ENCODE results near the gene OPA1. TPM values are rescaled to one million over a fixed set of nuclear protein-coding genes. Genes with fewer than 3 reads are reported as not detected.

The OPA1 gene
- total RNA-seq, 1 experiment from 2014 or later, result 88.0 TPM

DNA sequence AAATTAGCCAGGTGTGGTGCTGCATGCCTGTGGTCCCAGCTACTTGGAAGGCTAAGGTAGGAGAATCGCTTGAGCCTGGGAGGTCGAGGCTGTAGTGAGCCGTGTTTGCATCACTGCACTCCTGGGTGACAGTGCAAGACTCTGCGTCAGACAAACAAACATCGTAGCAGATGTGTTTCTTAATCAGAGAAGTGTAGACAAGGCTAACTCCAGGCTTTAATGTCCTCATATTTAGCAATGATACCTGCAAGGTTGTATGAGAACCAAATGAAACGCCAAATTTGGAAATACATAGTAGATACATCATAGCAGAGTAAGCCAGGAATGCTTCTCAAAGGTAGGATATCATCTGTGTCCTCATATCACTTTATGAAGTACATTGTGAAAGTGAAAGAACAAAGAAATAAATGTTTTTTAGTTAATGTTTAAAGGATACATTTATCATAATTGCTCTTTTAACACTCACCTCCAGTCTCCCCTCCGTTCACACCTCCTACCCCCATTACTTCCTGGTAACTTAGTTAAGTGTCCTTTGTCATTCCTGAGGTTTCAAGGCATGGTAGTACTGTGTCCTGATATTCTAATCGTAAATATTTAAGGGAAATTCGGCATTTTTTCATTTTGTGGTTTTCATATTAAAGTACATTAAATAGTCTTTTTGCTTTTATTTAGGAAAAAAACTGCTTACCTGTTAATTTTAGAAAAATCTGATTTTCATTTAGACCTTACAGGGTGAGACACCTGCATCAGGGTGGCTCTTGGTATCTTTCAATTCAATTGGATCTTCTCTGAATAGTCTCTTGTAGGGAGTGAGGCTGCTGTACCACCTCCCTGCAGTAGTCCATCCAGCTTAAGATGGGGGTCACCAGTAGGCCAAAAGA, 96.1 kb downstream of the OPA1 start:
- H3K4me1 ChIP-seq, result no peaks in the 10 kb centered on the region
- no peak for DNase-seq
- peaks cover 15% of the 10 kb centered on the region for H3K36me3 ChIP-seq
- H3K9me3 ChIP-seq (replicated peaks), result 0 out of 2 replicates have a peak, but pooled peaks cover 3% of the 10 kb centered on the region
- no peak overlapping the region for H3K4me3 ChIP-seq
- H3K27me3 ChIP-seq, result no peaks in the 10 kb centered on the region
- H3K27ac ChIP-seq, result no peak overlapping the region

- Histone ChIP-seq H3K9me3 (replicated peaks) (no peaks in the 10 kb centered on the region), H3K4me3 (no peak overlapping the region), H3K27ac (no peak overlapping the region), H3K27me3 (no peaks in the 10 kb centered on the region), H3K4me1 (no peaks in the 10 kb centered on the region), H3K36me3 (peaks cover 35% of the 10 kb centered on the region)
- DNase-seq, result no peak
Measured at GRCh38 chr3:193693774-193694173, 100.8 kb downstream of the OPA1 start.

- Histone ChIP-seq H3K36me3 (peaks cover 11% of the 10 kb centered on the region), H3K27ac (no peak overlapping the region), H3K9me3 (replicated peaks) (no peaks in the 10 kb centered on the region), H3K4me3 (no peak overlapping the region), H3K4me1 (no peaks in the 10 kb centered on the region), H3K27me3 (no peaks in the 10 kb centered on the region)
- no peak for DNase-seq
Measured at GRCh38 chr3:193701953-193702635, 109.1 kb downstream of the OPA1 start.

DNA sequence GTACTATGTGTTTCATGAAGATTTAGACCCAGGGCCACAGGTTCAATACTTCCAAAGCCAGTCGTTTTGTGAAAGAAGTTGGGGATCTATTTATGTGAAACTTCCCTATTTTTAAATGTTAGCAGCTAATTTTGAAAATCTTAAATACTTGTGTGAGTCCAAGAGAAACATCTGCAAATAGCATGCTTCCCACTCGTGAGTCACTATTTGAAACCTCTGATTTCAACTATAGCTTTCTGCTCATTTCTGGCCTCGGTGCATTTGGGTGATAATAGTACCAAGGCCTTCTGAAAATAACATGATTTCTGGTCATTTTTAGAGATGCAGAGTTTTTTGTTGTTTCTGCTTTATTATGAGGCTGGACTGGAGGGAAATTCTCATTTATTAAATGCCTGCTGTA, 110.0 kb downstream of the OPA1 start:
- H3K9me3 ChIP-seq (replicated peaks), result no peaks in the 10 kb centered on the region
- H3K4me1 ChIP-seq, result no peaks in the 10 kb centered on the region
- H3K4me3 ChIP-seq, result no peak overlapping the region
- no peak overlapping the region for H3K27ac ChIP-seq
- no peak for DNase-seq
- H3K36me3 ChIP-seq, result peaks cover 6% of the 10 kb centered on the region
- no peaks in the 10 kb centered on the region for H3K27me3 ChIP-seq

DNA sequence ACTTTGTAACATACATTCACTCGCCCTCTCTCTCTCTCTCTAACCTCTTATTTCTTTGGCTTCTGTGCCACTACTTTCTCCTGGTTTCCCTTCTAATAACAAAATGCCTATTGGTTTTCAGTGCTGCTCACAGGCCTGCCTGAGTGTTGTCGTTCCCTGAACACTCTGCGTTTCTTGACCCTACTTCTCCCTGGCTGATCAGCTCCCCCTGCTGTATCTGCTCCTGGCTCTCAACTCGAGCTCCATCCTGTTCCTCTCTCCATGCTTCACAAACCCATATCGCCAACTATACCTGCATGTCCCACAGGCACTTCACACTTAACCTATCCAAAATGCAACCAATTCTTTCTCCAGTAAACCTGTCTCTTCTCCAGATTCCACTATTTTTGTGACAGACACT, 111.4 kb downstream of the OPA1 start:
- no peaks in the 10 kb centered on the region for H3K9me3 ChIP-seq (replicated peaks)
- H3K27me3 ChIP-seq, result no peaks in the 10 kb centered on the region
- no peak overlapping the region for H3K27ac ChIP-seq
- peaks cover 2% of the 10 kb centered on the region; the same call in 1 of the 2 replicates for H3K36me3 ChIP-seq
- no peak for DNase-seq
- no peak overlapping the region for H3K4me3 ChIP-seq
- H3K4me1 ChIP-seq, result 0 out of 2 replicates have a peak, but pooled peaks cover 6% of the 10 kb centered on the region

- no peaks in the 10 kb centered on the region for H3K9me3 ChIP-seq (replicated peaks)
- H3K36me3 ChIP-seq, result no peaks in the 10 kb centered on the region
- 0 out of 2 replicates have a peak, but pooled peaks cover 6% of the 10 kb centered on the region for H3K4me1 ChIP-seq
- no peak for DNase-seq
- H3K4me3 ChIP-seq, result no peak overlapping the region
- no peak overlapping the region for H3K27ac ChIP-seq
- H3K27me3 ChIP-seq, result no peaks in the 10 kb centered on the region
Measured at GRCh38 chr3:193708270-193708669, 115.3 kb downstream of the OPA1 start.

DNA sequence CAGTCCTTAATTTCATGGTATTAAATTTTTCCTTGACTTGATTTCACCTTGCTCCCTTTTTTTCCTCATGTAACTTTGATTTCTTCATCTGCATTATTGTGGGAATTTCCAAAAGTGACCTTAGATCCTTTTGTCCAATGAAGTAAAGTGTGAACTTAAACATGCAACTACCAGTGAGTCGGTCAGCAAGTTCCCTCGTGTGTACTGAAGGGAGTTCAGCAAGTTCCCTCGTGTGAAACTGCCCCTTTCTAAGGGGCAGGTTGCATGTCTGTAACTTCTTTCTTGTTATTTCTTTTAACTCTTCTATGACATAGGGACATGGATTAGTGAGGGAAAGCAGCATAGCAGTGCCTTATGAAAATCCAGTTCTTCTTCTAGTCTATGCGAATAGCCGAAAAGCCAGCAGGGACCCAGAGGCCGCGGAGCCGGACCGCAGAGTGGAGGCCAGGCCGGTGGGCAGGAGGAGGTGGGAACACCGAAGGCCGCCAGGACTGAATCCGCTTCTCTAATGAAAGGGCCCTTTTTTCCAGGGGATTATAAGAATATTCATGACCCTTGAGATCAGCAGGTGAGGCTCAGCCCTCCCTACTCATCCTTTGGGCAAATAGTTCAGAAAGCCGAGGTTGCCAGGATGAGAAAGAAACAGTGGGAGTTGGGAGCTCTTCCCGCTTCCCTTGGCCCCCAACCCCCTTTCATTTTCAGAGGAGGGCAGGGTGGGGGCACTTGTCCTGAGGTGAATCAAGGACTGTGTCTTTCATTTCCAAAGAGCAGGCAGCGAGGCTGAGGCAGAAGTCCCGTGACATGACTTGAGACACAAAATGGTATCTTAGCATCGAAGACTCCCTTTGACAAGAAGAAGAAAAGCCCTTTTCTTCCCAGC, 117.5 kb downstream of the OPA1 start:
- Histone ChIP-seq H3K36me3 (no peaks in the 10 kb centered on the region), H3K9me3 (replicated peaks) (no peaks in the 10 kb centered on the region), H3K4me1 (0 out of 2 replicates have a peak, but pooled peaks cover 6% of the 10 kb centered on the region), H3K4me3 (no peak overlapping the region), H3K27me3 (no peaks in the 10 kb centered on the region), H3K27ac (no peak overlapping the region)
- DNase-seq, result no peak

- Histone ChIP-seq H3K9me3 (replicated peaks) (no peaks in the 10 kb centered on the region), H3K36me3 (no peaks in the 10 kb centered on the region), H3K27me3 (no peaks in the 10 kb centered on the region), H3K27ac (no peak overlapping the region), H3K4me3 (no peak overlapping the region), H3K4me1 (0 out of 2 replicates have a peak, but pooled peaks cover 6% of the 10 kb centered on the region)
- no peak for DNase-seq
Measured at GRCh38 chr3:193711166-193711485, 118.1 kb downstream of the OPA1 start.

DNA sequence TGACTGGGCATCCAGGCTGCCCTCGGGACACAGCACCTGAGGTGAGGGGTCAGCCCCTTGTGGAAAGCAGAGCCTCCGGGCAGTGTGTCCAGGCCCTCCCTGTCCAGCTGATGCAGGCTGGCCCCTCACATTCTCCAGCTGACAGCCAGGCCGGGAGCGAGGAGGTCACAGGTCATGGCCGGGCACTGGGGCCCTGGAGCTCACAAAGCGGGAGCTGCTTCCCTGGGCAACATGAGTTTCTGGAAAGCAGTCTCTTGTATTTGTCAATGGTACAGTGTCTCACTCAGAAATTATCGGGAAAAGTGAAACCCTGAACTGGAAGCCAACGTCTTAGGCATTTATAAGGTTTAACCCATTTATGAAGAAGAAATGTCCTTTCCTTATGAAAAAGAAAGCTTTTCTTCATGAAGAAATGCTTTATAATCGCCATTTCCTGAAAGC, 118.5 kb downstream of the OPA1 start:
- H3K4me1 ChIP-seq, result 0 out of 2 replicates have a peak, but pooled peaks cover 6% of the 10 kb centered on the region
- DNase-seq, result no peak

DNA sequence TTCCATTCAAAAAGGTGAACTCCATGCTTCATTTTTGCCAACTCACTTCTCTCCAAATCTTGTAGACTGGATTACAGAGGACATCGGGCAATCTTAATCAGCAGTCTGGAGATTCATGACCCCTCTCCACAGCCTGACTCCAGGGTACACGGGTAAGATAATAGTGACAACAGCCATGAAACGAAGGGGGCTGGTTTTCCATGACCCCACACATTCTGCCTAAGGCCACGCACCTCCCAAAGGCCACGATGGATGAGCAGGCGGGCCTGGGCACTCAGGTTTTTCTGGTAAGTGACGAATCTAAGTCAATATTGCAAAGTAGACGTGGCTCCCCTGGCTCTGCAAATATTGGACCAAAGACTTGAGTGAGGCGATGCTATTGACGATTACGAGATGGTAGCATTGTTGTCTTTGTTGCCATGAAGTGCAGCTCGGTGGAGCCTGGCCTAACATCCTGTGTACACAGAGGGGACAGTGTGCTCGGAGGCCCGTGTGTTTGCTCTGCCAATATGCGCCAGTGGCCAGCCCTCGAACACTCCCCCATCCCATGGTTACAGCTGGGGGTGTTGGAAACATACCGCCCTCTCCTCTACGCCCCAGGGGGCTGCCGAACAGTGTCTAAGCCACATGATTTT, 119.1 kb downstream of the OPA1 start:
- Histone ChIP-seq H3K36me3 (no peaks in the 10 kb centered on the region), H3K4me1 (0 out of 2 replicates have a peak, but pooled peaks cover 6% of the 10 kb centered on the region), H3K9me3 (replicated peaks) (no peaks in the 10 kb centered on the region), H3K27ac (no peak overlapping the region), H3K4me3 (no peak overlapping the region), H3K27me3 (no peaks in the 10 kb centered on the region)
- no peak for DNase-seq

More for the DNA sequence above, 118.5 kb downstream of the OPA1 start:
- Histone ChIP-seq H3K36me3 (no peaks in the 10 kb centered on the region), H3K27me3 (no peaks in the 10 kb centered on the region), H3K9me3 (replicated peaks) (no peaks in the 10 kb centered on the region), H3K4me3 (no peak overlapping the region), H3K27ac (no peak overlapping the region)

- Histone ChIP-seq H3K9me3 (replicated peaks) (no peaks in the 10 kb centered on the region), H3K36me3 (no peaks in the 10 kb centered on the region), H3K4me1 (0 out of 2 replicates have a peak, but pooled peaks cover 6% of the 10 kb centered on the region), H3K27me3 (no peaks in the 10 kb centered on the region), H3K4me3 (no peak overlapping the region), H3K27ac (no peak overlapping the region)
- DNase-seq, result no peak
Measured at GRCh38 chr3:193712938-193713337, 119.9 kb downstream of the OPA1 start.

DNA sequence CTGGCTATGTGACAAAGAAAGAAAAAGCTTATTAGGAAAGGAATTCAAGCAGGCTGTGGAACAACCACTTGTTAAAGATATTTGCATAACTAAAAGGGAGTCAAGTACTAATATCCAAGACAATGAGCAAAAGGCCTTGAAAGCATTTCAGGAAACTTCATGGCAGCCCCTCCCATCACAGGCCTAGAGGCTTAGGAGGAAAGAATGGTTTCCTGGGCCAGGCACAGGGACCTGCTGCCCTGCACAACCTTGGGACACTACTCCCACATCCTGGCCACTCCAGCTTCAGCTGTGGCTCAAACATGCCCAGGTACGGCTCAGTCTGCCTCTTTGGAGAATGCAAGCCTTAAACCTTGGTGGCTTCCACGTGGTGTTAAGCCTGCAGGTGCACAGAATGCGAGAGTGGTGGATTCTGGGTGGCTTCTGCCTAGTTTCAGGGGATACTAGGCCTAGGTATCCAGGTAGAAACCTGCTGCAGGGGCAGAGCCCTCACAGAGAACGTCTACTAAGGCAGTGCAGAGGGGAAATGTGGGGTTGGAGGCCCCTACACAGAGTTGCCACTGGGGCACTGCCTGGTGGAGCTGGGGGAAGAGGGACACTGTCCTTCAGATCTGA, 121.6 kb downstream of the OPA1 start:
- Histone ChIP-seq H3K27me3 (no peaks in the 10 kb centered on the region), H3K4me3 (no peak overlapping the region), H3K27ac (no peak overlapping the region), H3K4me1 (no peaks in the 10 kb centered on the region), H3K36me3 (no peaks in the 10 kb centered on the region), H3K9me3 (replicated peaks) (no peaks in the 10 kb centered on the region)
- no peak for DNase-seq

DNA sequence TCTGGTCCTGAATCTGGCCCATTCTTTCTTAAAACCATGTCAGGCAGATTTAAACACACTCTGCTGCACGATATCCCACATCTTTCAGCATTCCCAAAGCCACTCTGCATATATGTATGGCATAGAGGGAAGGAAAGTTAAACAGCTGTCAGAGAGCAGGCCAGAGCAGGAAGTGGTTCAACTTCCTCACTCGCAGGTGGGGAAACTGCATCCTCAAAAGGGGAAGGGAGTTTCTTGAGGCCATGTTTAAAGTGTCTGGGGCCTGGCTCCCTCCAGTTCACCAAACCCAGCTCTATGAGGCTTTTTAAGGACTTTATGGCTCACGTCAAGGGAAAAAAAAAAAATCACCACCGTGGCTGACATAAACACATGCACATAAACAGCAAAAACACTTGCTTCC, 123.1 kb downstream of the OPA1 start:
- H3K4me3 ChIP-seq, result no peak overlapping the region

DNA sequence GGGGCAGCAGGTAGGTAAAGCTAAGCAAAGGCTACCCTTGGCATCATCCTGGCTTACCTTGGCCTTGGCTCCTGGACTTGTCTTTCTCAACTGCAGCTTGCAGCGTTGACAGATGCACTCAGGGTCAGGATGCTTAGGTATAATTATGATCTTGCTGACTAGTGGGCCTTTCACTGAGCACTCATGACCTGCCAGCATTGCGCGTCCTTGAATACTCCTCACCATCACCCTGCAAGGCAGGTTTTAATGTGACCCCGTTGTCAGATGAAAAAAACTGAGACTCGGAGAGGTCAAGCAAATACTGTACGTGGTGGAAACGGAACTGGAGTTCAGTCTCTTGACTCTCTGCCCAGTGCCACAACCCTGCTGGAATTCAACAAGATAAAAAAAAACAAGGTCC, 126.7 kb downstream of the OPA1 start:
- Histone ChIP-seq H3K4me3 (no peak overlapping the region), H3K4me1 (no peaks in the 10 kb centered on the region), H3K27ac (no peak overlapping the region), H3K9me3 (replicated peaks) (no peaks in the 10 kb centered on the region), H3K27me3 (no peaks in the 10 kb centered on the region), H3K36me3 (no peaks in the 10 kb centered on the region)
- DNase-seq, result no peak

More for the DNA sequence above, 123.1 kb downstream of the OPA1 start:
- H3K27me3 ChIP-seq, result no peaks in the 10 kb centered on the region
- no peak overlapping the region for H3K27ac ChIP-seq
- no peak for DNase-seq
- no peaks in the 10 kb centered on the region for H3K36me3 ChIP-seq
- no peaks in the 10 kb centered on the region for H3K4me1 ChIP-seq
- no peaks in the 10 kb centered on the region for H3K9me3 ChIP-seq (replicated peaks)

All from SJCRH30 (cell line).